Thoracic aorta (tissue), 2 donors: ENCODE data around the gene CCM2L. TPM values are rescaled to one million over a fixed set of nuclear protein-coding genes. Genes with fewer than 3 reads are reported as not detected.

Source experiments
- ATAC-seq: fragments of 150-250 bp; one replicate; pipeline ENCODE4 v1.8.0; 2017; ENCODE audit warnings: low read depth; ENCODE audit not compliant: insufficient number of reproducible peaks, low FRiP score
- DNase-seq: peaks from one replicate; pipeline ENCODE4 v3.0.0-alpha.2; 2020; ENCODE audit warnings: low spot score
- H3K27ac ChIP-seq, 2 donors: fragments of 200-600 bp; sonication (generic); 1 replicate in 1 of 2; 2 replicates in 1 of 2; pipeline ENCODE4 v1.5.1; 2016; ENCODE audit warnings: mild to moderate bottlenecking in 2 of 2, moderate library complexity in 2 of 2
- H3K27me3 ChIP-seq: fragments of 200-600 bp; sonication (generic); replicated peaks from 2 replicates; pipeline ENCODE4 v1.6.0; 2016; ENCODE audit warnings: mild to moderate bottlenecking; ENCODE audit not compliant: insufficient read depth
- H3K36me3 ChIP-seq: fragments of 200-600 bp; sonication (generic); one replicate; pipeline ENCODE4 v1.5.1; 2016
- H3K4me1 ChIP-seq, 2 donors: fragments of 200-600 bp; sonication (generic); 1 replicate in 1 of 2; 2 replicates in 1 of 2; pipeline versions ENCODE4 v1.5.1 to v1.6.0; 2016; ENCODE audit warnings: low read depth in 2 of 2, mild to moderate bottlenecking in 1 of 2; ENCODE audit not compliant: control insufficient read depth in 1 of 2
- H3K4me3 ChIP-seq: fragments of 200-600 bp; sonication (generic); 2 replicates; pipeline ENCODE4 v1.5.1; 2016; ENCODE audit warnings: mild to moderate bottlenecking
- H3K9me3 ChIP-seq: fragments of 200-600 bp; sonication (generic); 2 replicates; pipeline ENCODE4 v1.5.1; 2016
- CTCF ChIP-seq: fragments of 200-600 bp; sonication (generic); IDR thresholded peaks from one replicate; pipeline ENCODE4 v1.5.1; 2019; ENCODE audit warnings: antibody characterized with exemption
- total RNA-seq, 2 donors: library from RNA; depleted of rRNA; stranded (reverse); fragments of >200 nt; gene quantifications; one replicate each; pipeline versions ENCODE4 v1.1.0 to v1.2.3, GENCODE V29; 2016

CCM2L gene
- total RNA-seq, 2 donors from 2014 or later, result 2.7 to 6.4 TPM

- Histone ChIP-seq H3K4me3 (no peak overlapping the region), H3K27ac (no peak overlapping the region), H3K4me1 (no peaks in the 10 kb centered on the region), H3K27me3 (no peaks in the 10 kb centered on the region), H3K9me3 (no peaks in the 10 kb centered on the region), H3K36me3 (no peaks in the 10 kb centered on the region)
- ATAC-seq (no peak), DNase-seq (no peak)
- TF ChIP-seq CTCF, result no peak
Observed at GRCh38 chr20:32006053-32006452, 4.2 kb upstream of the CCM2L start.

GRCh38 chr20:32006841-32007786, 3.1 kb upstream of the CCM2L start:
- Histone ChIP-seq H3K27ac (no peak overlapping the region), H3K4me1 (no peaks in the 10 kb centered on the region), H3K27me3 (no peaks in the 10 kb centered on the region), H3K4me3 (no peak overlapping the region), H3K36me3 (no peaks in the 10 kb centered on the region), H3K9me3 (no peaks in the 10 kb centered on the region)
- no peak for TF ChIP-seq CTCF
- no peak for ATAC-seq
- no peak for DNase-seq

GRCh38 chr20:32007787-32008616, 2.2 kb upstream of the CCM2L start:
- DNase-seq, result no peak
- no peaks in the 10 kb centered on the region for H3K4me1 ChIP-seq
- no peak overlapping the region for H3K4me3 ChIP-seq
- no peak for TF ChIP-seq CTCF
- no peaks in the 10 kb centered on the region for H3K27me3 ChIP-seq
- H3K9me3 ChIP-seq, result no peaks in the 10 kb centered on the region
- no peak overlapping the region for H3K27ac ChIP-seq
- ATAC-seq, result no peak
- no peaks in the 10 kb centered on the region for H3K36me3 ChIP-seq

GRCh38 chr20:32009564-32009963, 674 bp upstream of the CCM2L start:
- no peak for TF ChIP-seq CTCF
- no peak for DNase-seq
- no peaks in the 10 kb centered on the region for H3K4me1 ChIP-seq
- H3K27me3 ChIP-seq, result no peaks in the 10 kb centered on the region
- ATAC-seq, result no peak
- no peak overlapping the region for H3K4me3 ChIP-seq
- no peak overlapping the region for H3K27ac ChIP-seq
- H3K36me3 ChIP-seq, result no peaks in the 10 kb centered on the region
- no peaks in the 10 kb centered on the region for H3K9me3 ChIP-seq

GRCh38 chr20:32010666-32011065, 428 bp downstream of the CCM2L start:
- H3K36me3 ChIP-seq, result no peaks in the 10 kb centered on the region
- H3K4me3 ChIP-seq, result no peak overlapping the region
- no peak overlapping the region for H3K27ac ChIP-seq
- TF ChIP-seq CTCF, result no peak
- H3K27me3 ChIP-seq, result no peaks in the 10 kb centered on the region
- DNase-seq (no peak), ATAC-seq (no peak)
- H3K9me3 ChIP-seq, result no peaks in the 10 kb centered on the region
- no peaks in the 10 kb centered on the region for H3K4me1 ChIP-seq
